HG03558 (cell line): ENCODE data around the gene DLG4.
"Not testable (repeated sequence)": the region's sequence is repeated elsewhere in the genome, so short reads cannot be mapped to it uniquely, and the experiment has no call there.

ENCODE experiments used
- ATAC-seq: cut with Tn5 transposase; IDR thresholded peaks from one replicate; pipeline ENCODE4 v1.9.1; 2021; ENCODE audit warnings: moderate number of reproducible peaks; ENCODE audit not compliant: unreplicated experiment; ENCODE audit errors: extremely low read depth

The DLG4 gene

DNA sequence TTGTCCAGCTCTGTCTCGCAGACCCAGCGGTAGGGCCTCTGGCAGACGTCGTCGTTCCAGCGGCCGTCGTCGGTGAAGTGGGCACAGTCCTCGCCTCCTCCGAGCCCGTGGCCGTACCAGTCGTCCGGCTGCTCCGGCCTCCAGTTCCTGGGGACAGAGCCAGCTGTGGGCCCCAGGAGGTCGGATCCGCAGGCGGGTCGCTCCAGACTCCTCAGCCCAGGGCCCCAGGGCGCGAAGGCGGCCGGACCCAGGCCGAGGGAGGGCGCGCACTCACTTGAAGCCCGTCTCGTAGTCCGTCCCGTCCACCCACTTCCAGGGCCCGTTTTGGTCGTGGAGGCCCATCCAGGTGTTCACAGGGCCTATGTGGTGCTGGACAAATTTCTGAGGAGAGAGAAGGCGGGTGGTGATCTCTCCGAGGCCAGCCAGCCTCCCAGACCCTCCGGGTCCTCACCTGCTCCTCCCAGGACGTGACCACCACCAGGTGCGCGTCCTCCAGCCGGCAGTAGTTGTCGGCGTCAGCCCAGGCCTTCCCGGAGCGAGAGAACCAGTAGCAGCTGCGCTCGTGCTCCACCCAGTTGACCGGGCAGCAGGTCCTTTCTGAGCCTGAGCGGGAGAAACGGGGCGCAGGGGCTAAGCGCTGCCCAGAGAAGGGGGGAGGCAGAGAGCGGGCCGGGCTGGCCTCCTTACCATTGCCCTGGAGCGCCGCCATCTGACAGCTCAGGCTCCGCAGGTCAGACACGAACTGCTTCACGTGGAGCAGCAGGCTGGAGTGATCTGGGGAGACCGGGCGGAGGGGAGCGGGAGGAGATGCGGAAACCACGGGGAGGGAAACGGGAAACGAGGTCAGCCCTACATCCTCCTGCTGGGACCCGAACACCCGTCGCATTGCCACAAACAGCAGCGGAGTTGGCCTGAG is 45.7 kb downstream of the DLG4 start:
- no peak for ATAC-seq

DNA sequence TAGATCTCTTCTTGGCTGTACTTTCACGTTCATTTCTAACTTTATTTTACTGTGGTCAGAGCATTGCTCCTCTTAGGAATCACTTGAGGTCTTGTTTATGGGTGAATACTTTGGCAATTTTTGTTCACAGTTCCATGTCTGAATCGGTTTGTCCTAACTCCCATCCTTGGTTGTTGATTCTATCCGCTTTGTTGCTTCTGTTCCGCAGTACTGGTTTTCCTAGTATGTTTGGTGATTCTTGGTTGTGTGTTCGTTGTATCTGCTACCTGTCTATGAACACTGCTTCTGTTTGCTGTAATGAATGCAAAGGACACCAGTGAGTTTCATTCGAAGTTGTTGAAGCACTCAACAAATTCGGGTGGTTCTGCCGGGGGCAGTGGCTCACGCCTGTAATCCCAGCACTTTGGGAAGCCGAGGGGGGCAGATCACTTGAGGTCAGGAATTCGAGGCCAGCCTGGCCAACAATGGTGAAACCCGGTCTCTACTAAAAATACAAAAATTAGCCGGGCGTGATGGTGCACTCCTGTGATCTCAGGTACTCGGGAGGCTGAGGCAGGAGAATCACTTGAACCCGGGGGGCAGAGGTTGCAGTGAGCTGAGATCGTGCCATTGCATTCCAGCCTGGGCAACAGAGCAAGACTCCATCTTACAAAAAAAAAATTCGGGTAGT is 47.0 kb downstream of the DLG4 start:
- ATAC-seq, result not testable (repeated sequence)

DNA sequence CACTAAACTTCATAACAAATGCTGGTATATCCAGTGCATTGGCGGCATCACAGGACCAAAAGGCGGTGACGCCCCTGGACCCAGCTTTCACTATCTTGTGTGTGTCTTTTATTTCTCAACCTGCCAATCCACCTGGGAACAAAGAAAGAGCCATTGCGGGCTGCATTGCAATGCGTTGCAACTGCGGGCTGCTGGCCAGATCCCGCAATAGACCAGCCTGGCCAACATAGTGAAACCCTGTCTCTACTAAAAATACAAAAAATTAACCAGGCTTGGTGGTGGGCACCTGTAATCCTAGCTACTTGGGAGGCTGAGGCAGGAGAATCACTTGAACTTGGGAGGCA is 50.1 kb downstream of the DLG4 start:
- not testable (repeated sequence) for ATAC-seq

DNA sequence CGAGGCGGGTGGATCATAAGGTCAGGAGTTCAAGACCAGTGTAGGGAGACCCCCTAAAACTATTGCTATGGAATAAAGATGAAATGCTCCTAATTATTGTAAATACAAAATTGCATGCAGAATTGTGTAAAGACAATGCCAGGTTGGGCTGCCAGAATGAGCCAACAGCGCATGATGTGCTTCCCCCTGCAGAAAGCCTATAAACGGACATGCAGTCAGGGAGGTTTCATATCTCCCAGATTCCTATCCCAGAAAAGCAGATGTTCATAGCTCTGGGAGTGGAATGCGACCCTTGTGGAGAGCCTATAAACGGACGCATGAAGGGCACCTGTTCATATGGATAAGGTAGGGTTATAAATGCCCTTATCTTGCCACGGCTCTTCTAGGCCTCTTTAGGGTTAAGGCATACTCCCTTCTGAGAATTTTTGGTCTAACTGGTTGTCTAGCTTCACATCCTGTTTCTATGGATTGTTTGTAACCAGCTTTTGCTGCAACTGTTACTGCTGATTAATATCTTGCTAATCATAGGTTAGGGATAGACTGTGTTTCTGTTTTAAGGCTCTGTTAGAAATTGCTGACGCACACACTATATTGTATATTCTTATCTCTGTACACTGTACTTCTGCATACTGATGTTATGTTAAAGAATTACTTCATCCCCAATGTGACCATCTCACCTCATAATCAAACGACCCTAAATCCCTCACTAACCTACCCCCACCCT is 50.6 kb downstream of the DLG4 start:
- ATAC-seq, result not testable (repeated sequence)

DNA sequence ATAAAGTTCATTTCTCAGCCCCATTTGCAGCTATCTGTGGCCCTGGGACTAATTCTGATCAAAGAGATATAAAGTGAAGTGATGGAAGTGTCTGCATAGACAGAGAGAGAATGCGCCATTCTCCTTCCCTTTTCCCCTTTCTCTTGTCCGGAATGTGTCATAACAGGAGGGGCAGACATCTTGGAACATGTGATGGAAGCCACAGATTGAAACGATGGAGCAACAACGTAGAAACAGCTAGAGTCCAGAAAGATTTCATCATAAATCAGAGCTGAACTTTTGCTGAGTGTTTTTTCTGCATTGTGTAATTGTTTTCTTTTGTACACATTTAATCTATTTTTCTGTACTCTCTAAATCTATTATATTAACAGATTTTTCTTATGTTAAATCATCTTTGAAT is 51.8 kb downstream of the DLG4 start:
- no peak for ATAC-seq

DNA sequence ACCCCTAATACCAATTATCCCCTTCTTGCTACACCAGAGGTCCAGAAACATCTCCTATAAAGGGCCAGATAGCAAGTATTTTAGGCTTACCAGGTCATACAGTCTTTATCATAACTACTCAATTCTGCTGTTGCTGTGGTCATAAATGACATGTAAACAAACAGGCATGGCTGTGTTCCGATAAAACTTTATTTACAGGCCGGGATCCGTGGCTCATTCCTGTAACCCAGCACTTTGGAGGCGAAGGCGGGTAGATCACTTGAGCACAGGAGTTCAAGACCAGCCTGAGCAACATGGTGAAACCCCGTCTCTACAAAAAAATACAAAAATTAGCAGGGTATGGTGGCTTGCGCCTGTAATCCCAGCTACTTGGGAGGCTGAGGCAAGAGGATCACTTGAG is 52.8 kb downstream of the DLG4 start:
- no peak for ATAC-seq

DNA sequence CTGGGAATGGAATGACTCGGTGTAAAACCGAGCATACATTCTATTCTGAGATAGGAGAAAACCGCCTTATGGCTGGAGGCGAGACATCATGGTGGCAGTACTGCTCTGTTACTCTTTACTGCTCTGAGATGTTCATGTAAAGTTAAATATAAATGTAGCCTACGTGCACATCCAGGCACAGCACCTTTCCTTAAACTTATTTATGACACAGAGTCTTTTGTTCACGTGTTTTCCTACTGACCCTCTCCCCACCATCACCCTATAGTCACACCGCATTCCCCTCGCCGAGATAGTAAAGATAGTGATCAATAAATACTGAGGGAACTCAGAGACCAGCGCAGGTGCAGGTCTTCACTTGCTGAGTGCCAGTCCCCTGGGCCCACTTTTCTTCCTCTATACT is 60.1 kb downstream of the DLG4 start:
- ATAC-seq, result not testable (repeated sequence)

DNA sequence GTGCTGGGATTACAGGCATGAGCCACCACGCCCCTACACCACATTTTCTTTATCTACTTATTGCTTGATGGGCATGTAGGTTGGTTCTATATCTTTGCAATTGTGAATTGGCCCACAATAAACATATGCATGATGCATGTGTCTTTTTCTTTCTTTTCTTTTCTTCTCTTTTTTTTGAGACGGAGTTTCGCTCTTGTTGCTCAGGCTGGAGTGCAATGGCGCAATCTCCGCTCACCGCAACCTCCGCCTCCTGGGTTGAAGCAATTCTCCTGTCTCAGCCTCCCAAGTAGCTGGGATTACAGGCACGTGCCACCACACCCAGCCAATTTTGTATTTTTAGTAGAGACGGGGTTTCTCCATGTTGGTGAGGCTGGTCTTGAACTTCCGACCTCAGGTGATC is 61.2 kb downstream of the DLG4 start:
- not testable (repeated sequence) for ATAC-seq

DNA sequence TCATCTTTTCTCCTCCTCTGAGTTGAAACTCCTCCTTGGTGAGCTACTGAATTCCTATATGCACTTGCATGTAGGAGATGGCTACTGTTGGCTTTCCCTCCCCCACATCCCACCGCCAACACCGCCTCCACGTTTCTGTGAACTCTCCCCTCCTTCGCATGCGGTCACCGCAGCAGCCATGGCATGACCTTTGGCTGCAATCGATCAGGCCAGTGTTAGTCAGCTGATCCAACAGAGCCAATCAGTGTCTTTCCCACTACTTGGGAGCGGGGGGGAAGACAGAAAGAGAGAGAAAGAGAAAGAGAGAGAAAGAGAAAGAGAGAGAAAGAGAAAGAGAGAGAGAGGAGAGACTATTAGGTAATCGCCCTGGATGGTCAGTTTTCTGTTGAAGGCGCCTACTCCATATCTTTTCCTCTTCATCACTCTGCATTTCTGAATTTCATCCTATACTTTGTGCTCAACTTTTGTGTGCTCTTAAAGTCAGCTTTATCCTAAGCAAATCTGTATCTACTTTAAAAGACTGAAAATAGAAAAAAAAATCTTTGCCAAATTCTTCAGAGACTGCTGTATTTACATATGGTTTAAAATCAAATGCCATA is 63.2 kb downstream of the DLG4 start:
- ATAC-seq, result no peak

DNA sequence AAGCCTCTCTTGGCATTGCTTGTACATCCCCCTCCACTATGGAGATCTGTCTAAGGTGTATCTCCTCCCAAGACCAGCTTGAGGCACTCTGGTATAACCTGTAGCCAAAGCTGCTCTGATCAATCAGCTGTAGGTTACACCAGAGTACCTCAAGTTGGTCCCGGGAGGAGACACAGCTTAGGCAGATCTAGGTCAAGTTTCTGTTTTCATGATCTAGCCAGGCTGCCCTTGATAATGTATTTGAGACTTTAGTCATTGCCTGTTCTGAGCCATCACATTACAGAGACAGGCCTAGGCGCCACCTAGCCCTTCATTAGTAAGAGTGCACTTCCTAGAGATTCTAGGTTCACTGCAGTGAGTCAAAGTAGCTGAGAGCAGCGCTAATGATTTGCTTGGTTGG is 71.9 kb downstream of the DLG4 start:
- ATAC-seq, result no peak

DNA sequence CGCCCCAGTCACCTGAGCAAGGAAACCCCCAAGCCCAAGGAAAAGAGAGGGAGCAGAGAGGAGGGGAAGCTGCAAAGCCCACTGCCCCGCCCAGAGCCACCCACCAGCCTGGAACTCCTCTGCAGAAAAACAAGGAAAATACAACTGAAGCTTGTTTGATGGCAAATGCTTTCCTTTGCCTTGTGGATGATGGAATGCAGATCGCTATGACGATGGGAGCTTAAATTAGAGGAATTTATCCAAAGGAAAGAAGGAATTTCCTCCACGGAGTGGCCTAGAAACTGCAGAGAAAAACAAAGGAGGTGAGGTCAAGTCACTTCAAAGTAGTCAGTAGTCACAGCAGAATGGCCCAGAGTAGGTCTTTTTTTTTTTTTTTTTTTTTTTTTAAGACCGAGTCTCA is 73.5 kb downstream of the DLG4 start:
- ATAC-seq, result no peak

DNA sequence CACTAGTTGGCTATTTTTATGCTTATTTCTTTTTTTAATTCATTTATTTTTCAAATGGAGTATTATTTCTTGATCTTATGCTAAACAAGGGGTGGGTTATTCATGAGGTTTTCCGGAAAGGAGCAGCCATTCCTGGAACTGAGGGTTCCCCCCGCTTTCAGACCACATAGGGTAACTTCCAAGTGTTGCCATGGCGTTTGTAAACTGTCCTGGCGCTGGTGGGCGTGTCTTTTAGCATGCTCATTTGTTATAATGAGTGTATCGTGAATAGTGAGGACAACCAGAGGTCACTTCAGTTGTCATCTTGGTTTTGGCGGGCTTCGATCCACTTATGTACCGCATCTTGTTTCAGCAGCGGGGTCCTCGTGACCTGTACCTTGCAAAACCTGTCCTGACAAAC is 75.4 kb downstream of the DLG4 start:
- ATAC-seq, result no peak

DNA sequence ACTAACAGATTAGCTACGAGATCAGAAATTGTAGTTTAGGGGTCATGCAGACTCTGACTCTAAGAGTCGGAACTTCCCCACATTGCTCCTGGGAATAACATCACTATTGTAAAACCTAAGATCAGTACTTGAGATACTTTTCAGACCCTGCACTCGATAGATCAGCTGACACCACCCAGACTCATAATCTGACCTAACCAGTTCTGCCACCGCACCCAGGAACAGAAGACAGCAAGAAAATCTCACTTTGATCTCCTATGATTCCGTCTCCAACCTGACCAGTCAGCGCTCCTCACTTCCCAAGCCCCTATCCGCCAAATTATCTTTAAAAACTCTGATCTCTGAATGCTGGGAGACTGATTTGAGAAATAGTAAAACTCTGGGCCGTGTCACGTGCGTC is 77.8 kb downstream of the DLG4 start:
- no peak for ATAC-seq

DNA sequence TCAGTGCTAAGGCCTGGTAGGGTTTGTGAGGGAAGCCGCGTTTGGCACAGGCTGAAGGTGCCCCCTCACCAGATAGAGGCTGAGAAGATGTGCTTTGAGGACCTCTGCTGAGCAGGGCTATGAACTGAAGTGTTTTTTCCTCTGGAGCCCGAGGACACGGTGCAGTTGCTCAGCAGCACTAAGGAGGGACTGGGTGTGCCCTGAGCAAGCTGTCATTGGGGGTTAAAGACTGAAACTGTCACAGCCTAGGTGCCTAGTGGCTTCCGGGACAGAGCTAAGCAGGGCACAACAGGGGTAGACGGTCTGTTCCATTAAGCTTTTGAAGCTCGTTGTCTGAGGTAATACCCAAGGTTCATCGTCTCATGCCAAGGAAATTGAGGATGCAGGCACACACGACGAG is 80.2 kb downstream of the DLG4 start:
- ATAC-seq, result no peak

DNA sequence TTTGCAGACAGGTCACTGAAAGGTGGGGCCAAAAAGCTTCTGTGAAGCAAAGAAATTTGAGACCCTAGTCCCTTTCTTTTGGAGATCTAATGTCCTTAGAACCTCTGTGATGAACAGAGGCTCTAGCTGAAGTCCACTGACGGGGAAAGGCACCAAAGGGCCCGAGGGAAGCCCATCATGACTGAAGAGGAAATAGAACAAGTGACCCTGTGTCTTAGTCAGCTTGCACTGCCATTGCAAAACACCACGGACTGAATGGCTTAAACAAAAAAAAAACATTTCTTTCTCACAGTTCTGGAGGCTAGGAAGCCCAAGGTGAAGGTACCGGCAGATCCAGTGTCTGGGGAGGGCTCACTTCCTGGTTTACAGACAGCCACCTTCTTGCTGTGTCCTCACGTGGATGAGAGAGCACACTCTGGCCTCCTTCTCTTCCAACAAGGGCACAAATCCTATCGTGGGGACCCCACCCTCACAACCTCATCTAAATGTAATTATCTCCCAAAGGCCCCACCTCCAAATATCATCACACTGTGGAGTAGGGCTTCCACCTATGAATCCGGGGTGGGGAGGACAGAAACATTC is 80.7 kb downstream of the DLG4 start:
- no peak for ATAC-seq

DNA sequence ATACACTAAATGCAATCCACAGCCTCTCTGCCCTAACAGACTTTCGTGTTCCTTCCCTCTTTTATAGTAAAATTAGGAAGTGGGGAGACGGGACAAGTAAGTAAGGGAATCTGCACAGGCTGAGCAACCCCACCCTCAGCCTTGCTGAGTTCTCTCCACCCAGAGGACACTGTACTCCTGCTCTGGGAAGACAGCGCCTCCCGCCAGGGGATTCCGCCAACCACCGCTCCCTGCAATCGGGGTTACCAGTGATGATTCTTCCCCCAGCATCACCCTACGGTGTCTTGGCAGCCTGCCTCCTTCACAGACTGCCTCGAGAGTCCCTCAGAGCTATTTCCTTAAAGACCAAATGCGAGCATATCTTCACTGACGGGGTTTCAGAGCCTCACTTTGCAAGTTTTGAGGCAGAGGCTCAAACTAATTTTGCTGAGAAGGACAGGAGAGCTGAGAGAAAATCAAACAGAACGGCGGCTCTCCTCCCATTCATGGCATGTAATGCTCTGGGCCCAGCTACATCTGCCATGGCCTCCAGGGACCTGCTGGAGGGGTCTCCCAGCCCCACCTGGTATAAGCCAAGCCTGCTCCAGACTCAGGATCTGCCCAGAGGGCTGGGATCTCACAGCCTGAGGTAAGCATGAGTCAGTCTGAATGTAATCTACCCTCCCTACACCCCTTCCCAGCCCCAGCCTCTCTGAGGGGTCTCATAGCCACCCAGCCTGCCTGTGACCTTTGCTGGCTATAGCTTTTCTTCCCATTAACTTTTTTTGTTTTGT is 82.3 kb downstream of the DLG4 start:
- ATAC-seq, result no peak
